ENCODE results near the gene UBE2L3.
"Not testable (repeated sequence)": the region's sequence is repeated elsewhere in the genome, so short reads cannot be mapped to it uniquely, and the experiment has no call there.

The UBE2L3 gene

DNA sequence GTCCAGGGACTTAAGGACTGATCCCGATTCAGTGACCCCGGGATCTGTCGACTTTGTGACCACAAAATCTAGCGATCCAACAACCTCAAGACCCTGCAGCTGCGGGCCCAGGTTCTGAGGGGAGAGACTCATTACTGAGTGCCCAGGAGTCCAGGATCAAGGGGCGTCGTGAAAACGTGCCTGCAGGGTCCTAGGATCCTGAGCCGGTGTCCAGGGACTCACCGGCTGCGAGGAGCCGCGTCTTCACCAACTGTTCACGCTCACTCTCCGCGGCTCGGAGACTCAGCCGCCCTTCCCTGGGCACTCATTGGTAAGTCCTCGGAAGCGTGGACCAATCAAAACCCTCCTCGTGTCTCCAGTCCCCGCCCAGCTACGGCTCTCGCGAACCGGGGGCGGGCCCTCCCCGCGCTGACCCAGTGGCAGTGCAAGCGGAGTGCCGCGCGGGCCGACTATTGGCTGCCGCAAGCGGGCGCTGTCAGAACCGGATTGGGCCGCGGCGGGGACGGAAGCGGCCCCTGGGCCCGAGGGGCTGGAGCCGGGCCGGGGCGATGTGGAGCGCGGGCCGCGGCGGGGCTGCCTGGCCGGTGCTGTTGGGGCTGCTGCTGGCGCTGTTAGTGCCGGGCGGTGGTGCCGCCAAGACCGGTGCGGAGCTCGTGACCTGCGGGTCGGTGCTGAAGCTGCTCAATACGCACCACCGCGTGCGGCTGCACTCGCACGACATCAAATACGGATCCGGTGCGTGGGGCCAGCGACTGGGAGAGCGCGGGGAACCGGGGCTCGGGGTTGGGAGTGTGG lies 74.5 kb downstream of the UBE2L3 start, which contains the start of gene SDF2L1:
SDF2L1 (plus strand) TSS at position 514 of the 795 bp plus-strand sequence; CDS start at position 549, 35 bp downstream.
- Histone ChIP-seq H3K9me3 (replicated peaks; ENCODE audit: insufficient read depth, low read length) (no peaks in the 10 kb centered on the region), H3K27ac (ENCODE audit: low read length) (peak within 1 kb of the TSS; percentile 36; the same call in 1 of the 2 replicates), H3K79me2 (ENCODE audit: low read length) (peaks cover 13% of the 10 kb centered on the region), H3K27me3 (replicated peaks; ENCODE audit: insufficient read depth, low read length) (no peaks in the 10 kb centered on the region), H3K9ac (ENCODE audit: low read length) (peak within 1 kb of the TSS; percentile 79), H3K4me3 (ENCODE audit: low read length) (peak within 1 kb of the TSS; percentile 78), H3K4me2 (ENCODE audit: low read depth, low read length) (peak within 1 kb of the TSS; percentile 89), H4K20me1 (ENCODE audit: insufficient read depth, low read length) (no peaks in the 10 kb centered on the region), H3K9me2 (replicated peaks; ENCODE audit: insufficient read depth, low read length) (no peaks in the 10 kb centered on the region), H3K4me1 (ENCODE audit: low read length) (no peaks in the 10 kb centered on the region), H3F3A (ENCODE audit: insufficient read depth, low read length) (peaks cover 8% of the 10 kb centered on the region; the same call in 1 of the 2 replicates), H2AFZ (ENCODE audit: low read length) (peak within 1 kb of the TSS; percentile 81), H3K36me3 (replicated peaks; ENCODE audit: insufficient read depth, low read length) (no peaks in the 10 kb centered on the region)
- TF ChIP-seq EZH2 (optimal IDR thresholded peaks at IDR 0.05; ENCODE audit: low read depth, low read length) (no peak), EZH2phosphoT487 (IDR thresholded peaks at IDR 0.05; ENCODE audit: low read length) (no peak)
- TF ChIP-seq, protein P1, sequence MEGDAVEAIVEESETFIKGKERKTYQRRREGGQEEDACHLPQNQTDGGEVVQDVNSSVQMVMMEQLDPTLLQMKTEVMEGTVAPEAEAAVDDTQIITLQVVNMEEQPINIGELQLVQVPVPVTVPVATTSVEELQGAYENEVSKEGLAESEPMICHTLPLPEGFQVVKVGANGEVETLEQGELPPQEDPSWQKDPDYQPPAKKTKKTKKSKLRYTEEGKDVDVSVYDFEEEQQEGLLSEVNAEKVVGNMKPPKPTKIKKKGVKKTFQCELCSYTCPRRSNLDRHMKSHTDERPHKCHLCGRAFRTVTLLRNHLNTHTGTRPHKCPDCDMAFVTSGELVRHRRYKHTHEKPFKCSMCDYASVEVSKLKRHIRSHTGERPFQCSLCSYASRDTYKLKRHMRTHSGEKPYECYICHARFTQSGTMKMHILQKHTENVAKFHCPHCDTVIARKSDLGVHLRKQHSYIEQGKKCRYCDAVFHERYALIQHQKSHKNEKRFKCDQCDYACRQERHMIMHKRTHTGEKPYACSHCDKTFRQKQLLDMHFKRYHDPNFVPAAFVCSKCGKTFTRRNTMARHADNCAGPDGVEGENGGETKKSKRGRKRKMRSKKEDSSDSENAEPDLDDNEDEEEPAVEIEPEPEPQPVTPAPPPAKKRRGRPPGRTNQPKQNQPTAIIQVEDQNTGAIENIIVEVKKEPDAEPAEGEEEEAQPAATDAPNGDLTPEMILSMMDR (IDR thresholded peaks at IDR 0.05; ENCODE audit: low read length): no peak
- peak; percentile 99 for DNase-seq

DNA sequence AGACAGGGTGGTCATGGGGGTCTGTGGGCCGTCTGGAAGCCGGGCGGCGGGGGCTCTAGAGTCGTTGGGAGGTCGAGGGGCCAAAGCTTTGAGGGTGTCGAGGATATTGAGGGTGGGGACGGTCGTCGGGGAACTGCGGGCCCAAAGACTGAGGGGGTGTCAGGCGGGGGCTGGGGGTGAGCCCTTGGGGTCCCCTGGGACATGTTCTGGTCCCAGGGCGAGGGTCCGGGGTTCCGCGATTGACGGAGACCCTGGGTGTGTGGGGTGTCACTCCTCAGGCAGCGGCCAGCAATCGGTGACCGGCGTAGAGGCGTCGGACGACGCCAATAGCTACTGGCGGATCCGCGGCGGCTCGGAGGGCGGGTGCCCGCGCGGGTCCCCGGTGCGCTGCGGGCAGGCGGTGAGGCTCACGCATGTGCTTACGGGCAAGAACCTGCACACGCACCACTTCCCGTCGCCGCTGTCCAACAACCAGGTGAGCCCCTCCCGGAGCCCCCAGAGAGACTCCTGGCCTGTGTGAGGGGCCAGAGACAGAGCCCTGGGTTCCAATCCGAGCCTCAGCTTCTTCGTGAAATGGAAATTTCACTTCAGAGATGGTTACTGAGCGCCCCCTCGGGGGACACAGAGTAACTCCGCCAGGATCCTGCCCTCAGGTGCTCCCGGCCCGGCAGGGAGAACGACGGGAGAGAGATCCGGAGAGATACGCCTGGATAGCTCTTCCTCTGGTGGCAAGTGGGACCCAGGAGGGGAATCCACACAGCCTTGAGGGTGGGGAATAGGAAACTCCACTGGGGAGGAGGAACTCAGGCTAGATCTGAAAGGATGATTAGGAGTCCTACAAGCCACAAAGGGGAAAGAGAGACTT lies 75.3 kb downstream of the UBE2L3 start:
- Histone ChIP-seq H3K9me3 (replicated peaks; ENCODE audit: insufficient read depth, low read length) (no peaks in the 10 kb centered on the region), H3K27me3 (replicated peaks; ENCODE audit: insufficient read depth, low read length) (no peaks in the 10 kb centered on the region), H3F3A (ENCODE audit: insufficient read depth, low read length) (peaks cover 8% of the 10 kb centered on the region; the same call in 1 of the 2 replicates), H3K79me2 (ENCODE audit: low read length) (peaks cover 13% of the 10 kb centered on the region), H3K36me3 (replicated peaks; ENCODE audit: insufficient read depth, low read length) (no peaks in the 10 kb centered on the region), H3K9ac (ENCODE audit: low read length) (peak overlapping the region; percentile 79), H3K27ac (ENCODE audit: low read length) (peak overlapping the region; percentile 36; the same call in 1 of the 2 replicates), H4K20me1 (ENCODE audit: insufficient read depth, low read length) (no peaks in the 10 kb centered on the region), H3K4me3 (ENCODE audit: low read length) (peak overlapping the region; percentile 78), H3K9me2 (replicated peaks; ENCODE audit: insufficient read depth, low read length) (no peaks in the 10 kb centered on the region), H2AFZ (ENCODE audit: low read length) (peak overlapping the region; percentile 81), H3K4me2 (ENCODE audit: low read depth, low read length) (peak overlapping the region; percentile 81), H3K4me1 (ENCODE audit: low read length) (no peaks in the 10 kb centered on the region)
- DNase-seq: peak; percentile 74
- no peak for TF ChIP-seq EZH2 (optimal IDR thresholded peaks at IDR 0.05; ENCODE audit: low read depth, low read length)
- TF ChIP-seq, protein P1 (IDR thresholded peaks at IDR 0.05; ENCODE audit: low read length): peak; percentile 70

DNA sequence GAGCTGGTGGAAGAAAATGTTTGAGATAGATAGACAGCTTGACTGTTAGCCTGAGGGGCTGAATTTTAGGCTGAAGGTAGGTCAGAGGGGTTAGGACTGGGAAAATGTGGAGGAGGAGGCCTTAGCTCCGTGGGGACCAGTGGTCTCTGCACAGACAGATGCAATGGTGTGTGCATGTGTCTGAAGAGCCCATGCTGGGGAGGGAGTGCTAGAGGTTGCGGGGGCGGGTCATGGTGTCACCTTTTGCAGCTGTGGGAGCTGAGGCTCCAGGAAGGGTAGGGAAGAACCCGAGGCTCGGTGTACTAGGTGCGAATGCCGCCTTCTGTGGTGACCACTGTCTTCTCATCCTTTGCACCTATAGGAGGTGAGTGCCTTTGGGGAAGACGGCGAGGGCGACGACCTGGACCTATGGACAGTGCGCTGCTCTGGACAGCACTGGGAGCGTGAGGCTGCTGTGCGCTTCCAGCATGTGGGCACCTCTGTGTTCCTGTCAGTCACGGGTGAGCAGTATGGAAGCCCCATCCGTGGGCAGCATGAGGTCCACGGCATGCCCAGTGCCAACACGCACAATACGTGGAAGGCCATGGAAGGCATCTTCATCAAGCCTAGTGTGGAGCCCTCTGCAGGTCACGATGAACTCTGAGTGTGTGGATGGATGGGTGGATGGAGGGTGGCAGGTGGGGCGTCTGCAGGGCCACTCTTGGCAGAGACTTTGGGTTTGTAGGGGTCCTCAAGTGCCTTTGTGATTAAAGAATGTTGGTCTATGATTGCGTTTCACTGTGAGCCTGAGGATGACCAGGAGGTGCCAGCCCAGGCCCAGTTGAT lies 76.2 kb downstream of the UBE2L3 start:
- H3K27ac ChIP-seq (ENCODE audit: low read length): no peak overlapping the region

DNA sequence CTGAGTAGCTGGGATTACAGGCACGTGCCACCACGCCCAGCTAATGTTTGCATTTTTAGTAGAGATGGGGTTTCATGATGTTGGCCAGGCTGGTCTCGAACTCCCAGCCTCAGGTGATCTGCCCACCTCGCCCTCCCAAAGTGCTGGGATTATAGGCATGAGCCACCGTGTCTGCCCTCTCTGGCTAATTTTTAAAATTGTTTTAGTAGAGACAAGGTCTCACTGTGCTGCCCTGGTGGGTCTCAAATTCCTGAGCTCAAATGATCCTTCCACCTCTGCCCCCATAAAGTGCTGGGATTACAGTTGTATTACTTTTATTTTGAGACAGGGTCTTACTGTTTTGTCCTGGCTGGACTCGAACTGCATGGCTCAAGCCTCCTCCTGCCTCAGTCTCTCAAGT lies 78.0 kb downstream of the UBE2L3 start:
- not testable (repeated sequence) for DNase-seq; H3K9ac ChIP-seq (ENCODE audit: low read length); H3K4me3 ChIP-seq (ENCODE audit: low read length); H3K27ac ChIP-seq (ENCODE audit: low read length); H2AFZ ChIP-seq (ENCODE audit: low read length); H3F3A ChIP-seq (ENCODE audit: insufficient read depth, low read length); H3K9me2 ChIP-seq (replicated peaks; ENCODE audit: insufficient read depth, low read length); H3K36me3 ChIP-seq (replicated peaks; ENCODE audit: insufficient read depth, low read length); H3K27me3 ChIP-seq (replicated peaks; ENCODE audit: insufficient read depth, low read length); H3K9me3 ChIP-seq (replicated peaks; ENCODE audit: insufficient read depth, low read length); H3K4me1 ChIP-seq (ENCODE audit: low read length); H4K20me1 ChIP-seq (ENCODE audit: insufficient read depth, low read length); H3K4me2 ChIP-seq (ENCODE audit: low read depth, low read length)
- H3K79me2 ChIP-seq (ENCODE audit: low read length): peaks cover 13% of the 10 kb centered on the region

More for the DNA sequence above, 76.2 kb downstream of the UBE2L3 start:
- no peak for TF ChIP-seq EZH2phosphoT487 (IDR thresholded peaks at IDR 0.05; ENCODE audit: low read length)
- TF ChIP-seq, protein P1 (IDR thresholded peaks at IDR 0.05; ENCODE audit: low read length): peak; percentile 22
- TF ChIP-seq EZH2 (optimal IDR thresholded peaks at IDR 0.05; ENCODE audit: low read depth, low read length): no peak
- no peak for DNase-seq
- no peaks in the 10 kb centered on the region for H3K9me2 ChIP-seq (replicated peaks; ENCODE audit: insufficient read depth, low read length)
- peaks cover 8% of the 10 kb centered on the region; the same call in 1 of the 2 replicates for H3F3A ChIP-seq (ENCODE audit: insufficient read depth, low read length)
- H3K4me3 ChIP-seq (ENCODE audit: low read length): peak overlapping the region; percentile 78
- no peaks in the 10 kb centered on the region for H3K4me1 ChIP-seq (ENCODE audit: low read length)
- no peaks in the 10 kb centered on the region for H3K27me3 ChIP-seq (replicated peaks; ENCODE audit: insufficient read depth, low read length)
- peak overlapping the region; percentile 79; the same call in 1 of the 2 replicates for H3K9ac ChIP-seq (ENCODE audit: low read length)
- no peaks in the 10 kb centered on the region for H3K9me3 ChIP-seq (replicated peaks; ENCODE audit: insufficient read depth, low read length)
- H4K20me1 ChIP-seq (ENCODE audit: insufficient read depth, low read length): no peaks in the 10 kb centered on the region
- no peaks in the 10 kb centered on the region for H3K36me3 ChIP-seq (replicated peaks; ENCODE audit: insufficient read depth, low read length)
- no peak overlapping the region for H2AFZ ChIP-seq (ENCODE audit: low read length)
- peaks cover 13% of the 10 kb centered on the region for H3K79me2 ChIP-seq (ENCODE audit: low read length)
- peak overlapping the region; percentile 81 for H3K4me2 ChIP-seq (ENCODE audit: low read depth, low read length)

Measured in MM.1S (cell line).